RPMI7951 (cell line): ENCODE results near the gene ERBB2. TPM values are rescaled to one million over a fixed set of nuclear protein-coding genes. Genes with fewer than 3 reads are reported as not detected.
A peak's percentile ranks its signal among the peaks of the same experiment; 100 is the strongest.
"Not testable (repeated sequence)": the region's sequence is repeated elsewhere in the genome, so short reads cannot be mapped to it uniquely, and the experiment has no call there.

ENCODE experiments used
- DNase-seq: peaks from one replicate; pipeline ENCODE4 v3.0.0-alpha.2; 2012; ENCODE audit warnings: low read depth
- total RNA-seq: library from RNA; depleted of rRNA; stranded (reverse); fragments of >200 nt; shearing (Covaris generic); gene quantifications from 2 replicates; pipeline ENCODE4 v1.2.3, GENCODE V29; 2014

ERBB2 gene
- total RNA-seq, 1 experiment from 2014 or later, result 11.5 TPM

- DNase-seq, result no peak
Measured at GRCh38 chr17:39745335-39746144, 45.7 kb downstream of the ERBB2 start.

GRCh38 chr17:39746145-39746461 is 46.2 kb downstream of the ERBB2 start:
- DNase-seq, result no peak

- no peak for DNase-seq
Measured at GRCh38 chr17:39747745-39748144, 47.9 kb downstream of the ERBB2 start.

- not testable (repeated sequence) for DNase-seq
Measured at GRCh38 chr17:39748444-39749034, 48.7 kb downstream of the ERBB2 start.

GRCh38 chr17:39750131-39751015 is 50.5 kb downstream of the ERBB2 start:
- no peak for DNase-seq

- no peak for DNase-seq
Measured at GRCh38 chr17:39751016-39751543, 51.2 kb downstream of the ERBB2 start.

GRCh38 chr17:39751637-39752036 is 51.8 kb downstream of the ERBB2 start:
- DNase-seq, result no peak

- DNase-seq, result no peak
Measured at GRCh38 chr17:39752241-39752881, 52.5 kb downstream of the ERBB2 start.

- no peak for DNase-seq
Measured at GRCh38 chr17:39753514-39754160, 53.8 kb downstream of the ERBB2 start.

- DNase-seq, result peak; percentile 80
Measured at GRCh38 chr17:39754161-39754957, 54.5 kb downstream of the ERBB2 start.

GRCh38 chr17:39754958-39755553 is 55.2 kb downstream of the ERBB2 start:
- DNase-seq, result no peak

GRCh38 chr17:39755554-39756379 is 55.9 kb downstream of the ERBB2 start:
- DNase-seq, result no peak

- DNase-seq, result no peak
Measured at GRCh38 chr17:39756380-39757079, 56.7 kb downstream of the ERBB2 start.

- DNase-seq, result no peak
Measured at GRCh38 chr17:39757176-39757662, 57.4 kb downstream of the ERBB2 start.

- DNase-seq, result no peak
Measured at GRCh38 chr17:39757931-39758873, 58.3 kb downstream of the ERBB2 start.

GRCh38 chr17:39759204-39759603 is 59.3 kb downstream of the ERBB2 start:
- no peak for DNase-seq

- no peak for DNase-seq
Measured at GRCh38 chr17:39761861-39762496, 62.1 kb downstream of the ERBB2 start.
